Gastrocnemius medialis (tissue), 4 donors: ENCODE data around the gene PLG.

ENCODE experiments used
- POLR2A ChIP-seq, 2 donors: fragments of 450-650 bp; IDR thresholded peaks; one replicate each; pipeline ENCODE4 v1.6.1; 2017; ENCODE audit warnings: antibody characterized with exemption in 2 of 2, mild to moderate bottlenecking in 2 of 2, moderate library complexity in 2 of 2
- TF ChIP-seq, protein P1 (sequence below), 5 experiments: fragments of 450-650 bp in 3 of 5; fragments of 200-600 bp in 2 of 5; sonication (generic) in 2 of 5; IDR thresholded peaks in 4 of 5; conservative IDR thresholded peaks in 1 of 5; 1 replicate in 4 of 5; 2 replicates in 1 of 5; pipeline ENCODE4 v1.5.1; 2016 to 2019; ENCODE audit warnings: antibody characterized with exemption in 5 of 5, mild to moderate bottlenecking in 3 of 5, moderate library complexity in 3 of 5

DNA sequence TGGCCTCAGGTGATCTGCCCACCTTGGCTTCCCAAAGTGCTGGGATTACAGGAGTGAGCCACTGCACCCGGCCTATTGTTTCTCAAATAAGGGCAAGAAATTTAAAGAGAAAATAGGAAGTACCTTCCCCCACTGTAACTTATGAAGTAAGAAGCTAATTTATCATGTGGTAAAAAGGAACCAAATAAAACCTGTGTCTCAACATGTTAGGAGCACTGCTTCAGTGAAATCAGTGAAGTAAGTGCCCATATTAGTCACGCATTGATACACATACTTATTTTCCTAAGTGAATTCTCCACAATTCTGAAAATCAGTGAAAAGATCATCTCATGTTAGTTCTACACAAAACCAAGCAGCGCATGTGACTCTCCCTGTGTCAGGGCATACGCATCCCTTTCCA, 23.8 kb upstream of the PLG start:
- TF ChIP-seq POLR2A (IDR thresholded peaks at IDR 0.05), result no peak
- TF ChIP-seq, protein P1, sequence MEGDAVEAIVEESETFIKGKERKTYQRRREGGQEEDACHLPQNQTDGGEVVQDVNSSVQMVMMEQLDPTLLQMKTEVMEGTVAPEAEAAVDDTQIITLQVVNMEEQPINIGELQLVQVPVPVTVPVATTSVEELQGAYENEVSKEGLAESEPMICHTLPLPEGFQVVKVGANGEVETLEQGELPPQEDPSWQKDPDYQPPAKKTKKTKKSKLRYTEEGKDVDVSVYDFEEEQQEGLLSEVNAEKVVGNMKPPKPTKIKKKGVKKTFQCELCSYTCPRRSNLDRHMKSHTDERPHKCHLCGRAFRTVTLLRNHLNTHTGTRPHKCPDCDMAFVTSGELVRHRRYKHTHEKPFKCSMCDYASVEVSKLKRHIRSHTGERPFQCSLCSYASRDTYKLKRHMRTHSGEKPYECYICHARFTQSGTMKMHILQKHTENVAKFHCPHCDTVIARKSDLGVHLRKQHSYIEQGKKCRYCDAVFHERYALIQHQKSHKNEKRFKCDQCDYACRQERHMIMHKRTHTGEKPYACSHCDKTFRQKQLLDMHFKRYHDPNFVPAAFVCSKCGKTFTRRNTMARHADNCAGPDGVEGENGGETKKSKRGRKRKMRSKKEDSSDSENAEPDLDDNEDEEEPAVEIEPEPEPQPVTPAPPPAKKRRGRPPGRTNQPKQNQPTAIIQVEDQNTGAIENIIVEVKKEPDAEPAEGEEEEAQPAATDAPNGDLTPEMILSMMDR (IDR thresholded peaks at IDR 0.05 in 4 of 5, conservative IDR thresholded peaks at IDR 0.05 in 1 of 5), result no peak
